GM12801 (cell line): ENCODE results near the gene SLC38A3.

Experiments used
- TF ChIP-seq, protein P1 (sequence below): IDR thresholded peaks from one replicate; pipeline ENCODE4 v1.5.1; 2011; ENCODE audit warnings: control low read depth; ENCODE audit not compliant: insufficient read length; ENCODE audit errors: extremely low read depth

Gene SLC38A3

DNA sequence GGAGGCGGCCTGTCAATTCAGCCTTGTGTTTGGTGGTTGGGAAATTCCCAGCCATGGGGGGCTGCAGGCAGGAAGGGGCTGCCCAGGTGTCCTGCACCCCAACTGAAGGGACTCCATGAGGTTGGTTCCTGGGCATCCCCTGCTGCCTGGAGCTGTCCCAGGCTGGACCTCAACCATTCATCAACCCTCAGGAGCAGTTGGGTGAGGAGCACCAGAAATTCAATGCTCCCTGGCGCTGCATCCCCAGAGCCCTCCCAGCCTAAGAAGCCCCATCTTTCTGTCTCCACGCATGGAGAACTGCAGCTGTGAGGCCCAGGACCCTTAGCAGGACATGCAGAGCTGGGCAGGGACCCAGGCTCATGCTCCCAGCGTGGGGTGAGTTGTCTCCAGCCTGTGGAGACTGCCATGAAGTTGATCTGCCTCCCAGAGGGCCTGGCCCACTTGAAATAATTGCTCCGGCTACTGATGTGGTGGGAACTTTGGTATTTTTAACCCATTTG, 55.9 kb downstream of the SLC38A3 start:
- TF ChIP-seq, protein P1, sequence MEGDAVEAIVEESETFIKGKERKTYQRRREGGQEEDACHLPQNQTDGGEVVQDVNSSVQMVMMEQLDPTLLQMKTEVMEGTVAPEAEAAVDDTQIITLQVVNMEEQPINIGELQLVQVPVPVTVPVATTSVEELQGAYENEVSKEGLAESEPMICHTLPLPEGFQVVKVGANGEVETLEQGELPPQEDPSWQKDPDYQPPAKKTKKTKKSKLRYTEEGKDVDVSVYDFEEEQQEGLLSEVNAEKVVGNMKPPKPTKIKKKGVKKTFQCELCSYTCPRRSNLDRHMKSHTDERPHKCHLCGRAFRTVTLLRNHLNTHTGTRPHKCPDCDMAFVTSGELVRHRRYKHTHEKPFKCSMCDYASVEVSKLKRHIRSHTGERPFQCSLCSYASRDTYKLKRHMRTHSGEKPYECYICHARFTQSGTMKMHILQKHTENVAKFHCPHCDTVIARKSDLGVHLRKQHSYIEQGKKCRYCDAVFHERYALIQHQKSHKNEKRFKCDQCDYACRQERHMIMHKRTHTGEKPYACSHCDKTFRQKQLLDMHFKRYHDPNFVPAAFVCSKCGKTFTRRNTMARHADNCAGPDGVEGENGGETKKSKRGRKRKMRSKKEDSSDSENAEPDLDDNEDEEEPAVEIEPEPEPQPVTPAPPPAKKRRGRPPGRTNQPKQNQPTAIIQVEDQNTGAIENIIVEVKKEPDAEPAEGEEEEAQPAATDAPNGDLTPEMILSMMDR, result no peak

DNA sequence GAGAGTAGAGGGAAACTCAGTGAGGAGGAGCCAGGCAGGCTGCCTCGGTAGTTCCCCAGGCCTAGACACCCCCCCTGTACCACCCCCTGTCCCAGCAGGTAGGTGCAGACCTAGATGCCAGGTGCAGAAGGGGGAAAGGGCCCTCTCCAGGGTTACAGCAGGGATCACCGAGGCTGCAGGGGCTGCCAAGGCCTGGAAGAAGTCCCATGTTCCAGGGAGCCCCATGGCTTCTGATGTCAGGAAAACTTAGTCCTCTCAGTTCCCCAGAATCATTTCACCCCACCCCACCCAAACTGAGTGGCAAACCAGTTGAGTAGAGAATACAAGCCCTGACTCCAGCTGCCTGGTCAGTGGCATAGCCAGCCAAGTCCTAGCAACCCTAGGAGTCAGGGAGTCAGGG, 56.4 kb downstream of the SLC38A3 start:
- TF ChIP-seq, protein P1, result no peak

DNA sequence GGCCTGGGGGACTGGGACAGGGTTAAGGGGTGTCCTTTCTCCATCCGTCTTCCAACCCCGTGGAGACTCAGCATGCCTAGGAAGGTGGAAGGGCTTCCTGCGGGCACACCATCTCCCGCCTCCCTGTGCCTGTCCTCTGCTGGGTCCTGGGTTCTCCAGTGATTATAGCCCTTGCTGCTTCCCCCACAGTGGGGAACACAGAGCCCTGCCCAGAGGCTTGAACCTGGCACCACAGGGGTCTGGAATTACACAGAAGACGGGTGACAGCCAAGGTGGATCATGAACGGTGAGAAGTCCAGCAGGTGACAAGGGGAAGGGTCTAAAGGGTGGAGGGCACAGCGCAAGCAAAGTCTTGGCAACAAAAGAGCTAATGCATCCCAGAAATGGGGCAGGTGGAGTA, 57.7 kb downstream of the SLC38A3 start:
- TF ChIP-seq, protein P1, result no peak

DNA sequence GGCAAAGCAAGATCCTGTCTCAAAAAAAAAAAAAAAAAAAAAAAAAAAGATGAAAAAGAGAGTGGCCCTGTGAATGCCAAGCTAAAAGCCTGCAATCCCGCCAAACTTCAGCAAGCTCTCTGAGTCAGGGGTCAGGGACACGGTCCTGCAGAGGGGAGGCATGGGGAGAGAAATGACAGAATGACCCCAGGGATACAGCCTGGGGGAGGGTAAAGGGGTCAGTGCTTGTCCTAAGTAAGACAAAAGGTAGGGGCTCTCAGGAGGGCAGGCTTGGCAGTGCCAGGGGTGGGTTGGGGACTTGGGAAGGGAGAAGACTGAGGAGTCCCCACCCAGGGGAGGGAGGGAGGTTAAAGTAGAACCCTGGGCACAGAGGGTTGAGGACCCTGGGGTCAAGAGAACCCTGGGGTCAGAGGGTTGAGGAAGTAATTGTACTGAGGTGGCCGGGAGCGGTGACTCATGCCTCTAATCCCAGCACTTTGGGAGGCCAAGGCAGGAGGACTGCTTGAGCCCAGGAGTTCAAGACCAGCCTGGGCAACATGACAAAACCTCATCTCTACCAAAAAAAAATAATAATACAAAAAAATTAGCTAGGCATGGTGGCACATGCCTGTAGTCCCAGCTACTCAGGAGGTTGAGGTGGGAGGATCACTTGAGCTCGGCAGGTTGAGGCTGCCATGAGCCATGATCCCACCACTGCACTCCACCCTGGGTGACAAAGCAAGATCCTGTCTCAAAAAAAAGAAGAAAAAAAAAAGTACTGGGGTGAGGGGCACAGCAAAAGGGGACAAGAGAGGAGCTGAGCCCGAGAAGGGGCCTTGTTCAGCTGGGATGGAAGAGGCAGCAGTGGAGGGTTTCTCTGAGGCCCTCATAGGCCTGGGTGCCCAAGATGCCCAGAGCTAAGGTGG, 58.7 kb downstream of the SLC38A3 start:
- TF ChIP-seq, protein P1, result no peak

DNA sequence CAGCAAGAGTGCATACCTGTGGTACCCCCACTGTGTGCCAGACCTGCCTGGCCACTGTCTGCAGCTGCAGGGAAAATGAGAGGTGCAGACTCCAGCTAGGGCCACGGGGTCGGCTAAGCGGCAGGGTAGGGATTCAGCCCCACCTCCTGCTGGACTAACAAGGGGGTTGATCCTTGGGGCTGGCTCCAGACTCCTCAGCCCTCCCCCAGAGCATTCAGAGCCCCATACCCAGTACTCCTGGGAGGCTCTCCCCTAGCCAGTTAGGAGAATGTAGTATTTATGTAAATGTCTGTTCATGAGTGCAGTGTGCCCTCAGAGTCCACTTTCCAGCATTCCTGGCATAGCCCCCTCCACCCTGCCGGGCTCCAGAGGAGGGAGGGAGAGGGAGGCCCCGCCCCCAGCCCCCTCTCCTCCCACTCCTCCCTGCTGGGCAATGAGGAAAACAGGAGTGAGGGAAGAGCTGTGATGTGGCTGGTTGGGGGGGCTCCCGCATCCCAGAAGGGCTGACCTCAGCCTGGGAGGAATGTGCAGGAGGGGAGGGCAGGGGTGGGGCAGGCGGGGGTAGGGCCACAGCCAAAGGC, 59.4 kb downstream of the SLC38A3 start:
- TF ChIP-seq, protein P1, result no peak

DNA sequence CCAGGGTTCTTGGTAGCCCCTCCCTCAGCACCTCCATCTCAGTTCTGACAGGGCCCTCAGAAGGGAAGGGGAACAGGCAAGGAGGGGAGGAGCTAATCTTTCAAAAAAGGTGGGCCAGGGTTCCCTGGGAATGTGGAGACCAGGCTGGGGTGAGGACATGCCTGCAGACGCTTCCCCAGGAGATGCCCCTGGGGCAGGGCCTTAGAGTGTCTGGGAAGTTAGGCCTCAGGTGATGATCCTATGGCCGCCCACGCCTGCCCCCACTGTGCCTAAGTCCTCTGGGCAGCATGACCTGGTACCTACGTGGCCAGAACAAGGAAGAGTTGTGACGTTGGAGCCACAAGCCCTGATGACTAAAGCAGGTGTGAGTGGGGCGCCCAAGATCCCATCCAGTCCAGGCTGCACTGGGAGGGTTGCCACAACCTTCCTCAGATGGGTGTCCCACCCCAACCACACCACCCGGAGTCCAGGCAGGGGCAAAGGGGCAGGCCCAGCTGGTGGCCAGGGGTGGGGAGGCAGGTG, 60.0 kb downstream of the SLC38A3 start:
- TF ChIP-seq, protein P1, result no peak

DNA sequence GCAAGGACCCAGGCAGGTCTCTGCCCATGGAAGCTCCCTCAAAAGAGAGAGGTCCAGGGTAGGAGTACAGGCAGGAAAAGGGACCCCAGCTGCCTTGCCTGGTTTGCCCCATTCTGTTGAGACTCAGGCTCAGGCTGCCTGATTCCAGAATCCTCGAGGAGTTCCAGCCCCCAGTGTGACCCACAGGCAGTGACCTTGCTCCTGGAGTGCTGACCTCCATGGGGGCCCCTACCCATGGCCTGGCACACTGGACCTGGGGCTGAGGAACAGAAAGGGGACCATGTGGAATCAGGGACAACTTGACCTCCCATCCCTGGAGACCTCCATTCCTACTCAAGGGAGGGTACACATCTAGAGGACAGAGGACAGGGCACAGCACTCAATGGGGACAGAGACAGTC, 60.5 kb downstream of the SLC38A3 start:
- TF ChIP-seq, protein P1, result no peak
